Measurements from ENCODE around the gene KLHL8.

Gene KLHL8

GRCh38 chr4:87220094-87220822 lies at the start of gene KLHL8:
KLHL8 (minus strand) TSS chr4:87220618; CDS start chr4:87195539, 25,079 bp downstream.
- H3K9me3 ChIP-seq (ENCODE audit: control insufficient read depth, insufficient read depth, low read length): no peaks in the 10 kb centered on the region
- H3K9me2 ChIP-seq (replicated peaks; ENCODE audit: control insufficient read depth, low read length): no peaks in the 10 kb centered on the region
- peak within 1 kb of the TSS; percentile 80 for H3K27ac ChIP-seq (ENCODE audit: low read depth, low read length)
- no peaks in the 10 kb centered on the region; the same call in 1 of the 2 replicates for H4K20me1 ChIP-seq (ENCODE audit: control insufficient read depth, insufficient read depth, low read depth, low read length)
- peaks cover 17% of the 10 kb centered on the region for H3K4me1 ChIP-seq (ENCODE audit: control insufficient read depth, low read length)
- peaks cover 46% of the 10 kb centered on the region for H3K79me2 ChIP-seq (ENCODE audit: control insufficient read depth, low read length)
- peak within 1 kb of the TSS; percentile 97 for H3K4me3 ChIP-seq (ENCODE audit: low read length)
- H3F3A ChIP-seq (ENCODE audit: control insufficient read depth, insufficient read depth): peaks cover 3% of the 10 kb centered on the region; the same call in 1 of the 2 replicates
- peak within 1 kb of the TSS; percentile 87 for H3K4me2 ChIP-seq (ENCODE audit: low read length)
- peaks cover 4% of the 10 kb centered on the region; the same call in 1 of the 2 replicates for H3K36me3 ChIP-seq (ENCODE audit: control insufficient read depth, low read length)
- TF ChIP-seq CTCF (IDR thresholded peaks at IDR 0.05; ENCODE audit: low read depth, low read length, poor library complexity, severe bottlenecking) (no peak), EZH2phosphoT487 (IDR thresholded peaks at IDR 0.05; ENCODE audit: borderline replicate concordance, low read length) (no peak)
- peaks cover 3% of the 10 kb centered on the region; the same call in 1 of the 2 replicates for H3K27me3 ChIP-seq (ENCODE audit: control insufficient read depth, low read length)

GRCh38 chr4:87270144-87270543 lies 49.7 kb upstream of the KLHL8 start:
- H3K4me1 ChIP-seq (ENCODE audit: control insufficient read depth, low read length): no peaks in the 10 kb centered on the region
- no peak overlapping the region for H3K27ac ChIP-seq (ENCODE audit: low read depth, low read length)
- no peak overlapping the region for H3K4me3 ChIP-seq (ENCODE audit: low read length)
- TF ChIP-seq CTCF (IDR thresholded peaks at IDR 0.05; ENCODE audit: low read depth, low read length, poor library complexity, severe bottlenecking) (peak; percentile 29), EZH2phosphoT487 (IDR thresholded peaks at IDR 0.05; ENCODE audit: borderline replicate concordance, low read length) (no peak)
- no peak overlapping the region for H3K4me2 ChIP-seq (ENCODE audit: low read length)
- no peaks in the 10 kb centered on the region for H3K9me2 ChIP-seq (replicated peaks; ENCODE audit: control insufficient read depth, low read length)
- H3K36me3 ChIP-seq (ENCODE audit: control insufficient read depth, low read length): no peaks in the 10 kb centered on the region
- no peaks in the 10 kb centered on the region for H4K20me1 ChIP-seq (ENCODE audit: control insufficient read depth, insufficient read depth, low read depth, low read length)
- H3K27me3 ChIP-seq (ENCODE audit: control insufficient read depth, low read length): no peaks in the 10 kb centered on the region; the same call in 1 of the 2 replicates
- H3K9me3 ChIP-seq (ENCODE audit: control insufficient read depth, insufficient read depth, low read length): no peaks in the 10 kb centered on the region
- H3K79me2 ChIP-seq (ENCODE audit: control insufficient read depth, low read length): no peaks in the 10 kb centered on the region
- H3F3A ChIP-seq (ENCODE audit: control insufficient read depth, insufficient read depth): no peaks in the 10 kb centered on the region

GRCh38 chr4:87268411-87268810 lies 48.0 kb upstream of the KLHL8 start:
- Histone ChIP-seq H3K79me2 (ENCODE audit: control insufficient read depth, low read length) (no peaks in the 10 kb centered on the region), H3K27me3 (ENCODE audit: control insufficient read depth, low read length) (no peaks in the 10 kb centered on the region; the same call in 1 of the 2 replicates), H3K4me1 (ENCODE audit: control insufficient read depth, low read length) (no peaks in the 10 kb centered on the region), H3K9me3 (ENCODE audit: control insufficient read depth, insufficient read depth, low read length) (no peaks in the 10 kb centered on the region), H3K4me3 (ENCODE audit: low read length) (no peak overlapping the region), H3K4me2 (ENCODE audit: low read length) (no peak overlapping the region), H3K9me2 (replicated peaks; ENCODE audit: control insufficient read depth, low read length) (no peaks in the 10 kb centered on the region), H3K36me3 (ENCODE audit: control insufficient read depth, low read length) (no peaks in the 10 kb centered on the region), H3K27ac (ENCODE audit: low read depth, low read length) (no peak overlapping the region), H3F3A (ENCODE audit: control insufficient read depth, insufficient read depth) (no peaks in the 10 kb centered on the region), H4K20me1 (ENCODE audit: control insufficient read depth, insufficient read depth, low read depth, low read length) (no peaks in the 10 kb centered on the region)
- TF ChIP-seq CTCF (IDR thresholded peaks at IDR 0.05; ENCODE audit: low read depth, low read length, poor library complexity, severe bottlenecking) (no peak), EZH2phosphoT487 (IDR thresholded peaks at IDR 0.05; ENCODE audit: borderline replicate concordance, low read length) (no peak)

Data from DOHH2 (cell line).